IMR-90 (cell line): Measurements from ENCODE around the gene TMED10.
"Not testable (repeated sequence)": the region's sequence is repeated elsewhere in the genome, so short reads cannot be mapped to it uniquely, and the experiment has no call there.

ENCODE experiments used
- BHLHE40 ChIP-seq: fragments of 150-350 bp; IDR thresholded peaks from 2 replicates; pipeline ENCODE4 v1.6.1; 2016; ENCODE audit warnings: mild to moderate bottlenecking, low read depth, low read length
- CEBPB ChIP-seq: IDR thresholded peaks from 2 replicates; pipeline ENCODE4 v1.6.1; 2012; ENCODE audit warnings: low read depth, low read length, improper control_type of control experiment
- MAFK ChIP-seq: IDR thresholded peaks from 2 replicates; pipeline ENCODE4 v1.6.1; 2012; ENCODE audit warnings: low read depth, low read length, improper control_type of control experiment
- MAZ ChIP-seq: IDR thresholded peaks from 2 replicates; pipeline ENCODE4 v1.6.1; 2012; ENCODE audit warnings: low read depth, mild to moderate bottlenecking, low read length, improper control_type of control experiment, moderate library complexity, borderline replicate concordance
- MXI1 ChIP-seq: IDR thresholded peaks from 2 replicates; pipeline ENCODE4 v1.6.1; 2012; ENCODE audit warnings: low read depth, mild to moderate bottlenecking, low read length, moderate library complexity, borderline replicate concordance
- POLR2A ChIP-seq: IDR thresholded peaks from 2 replicates; pipeline ENCODE4 v1.6.1; 2012; ENCODE audit warnings: mild to moderate bottlenecking, low read depth, low read length
- RAD21 ChIP-seq: IDR thresholded peaks from 2 replicates; pipeline ENCODE4 v1.6.1; 2012; ENCODE audit warnings: low read length, improper control_type of control experiment
- RCOR1 ChIP-seq: IDR thresholded peaks from 2 replicates; pipeline ENCODE4 v1.6.1; 2012; ENCODE audit warnings: mild to moderate bottlenecking, low read length, improper control_type of control experiment; ENCODE audit not compliant: insufficient replicate concordance
- RFX5 ChIP-seq: IDR thresholded peaks from 2 replicates; pipeline ENCODE4 v1.8.0; 2012; ENCODE audit warnings: low read depth, mild to moderate bottlenecking, low read length, moderate library complexity
- SMC3 ChIP-seq: fragments of 150-350 bp; IDR thresholded peaks from 2 replicates; pipeline ENCODE4 v1.6.1; 2016; ENCODE audit warnings: low read depth, mild to moderate bottlenecking, antibody characterized with exemption, low read length, moderate library complexity
- TF ChIP-seq, protein P1 (sequence below): conservative IDR thresholded peaks from 2 replicates; pipeline ENCODE4 v1.5.1; 2012; ENCODE audit warnings: mild to moderate bottlenecking, low read depth, low read length, improper control_type of control experiment
- TF ChIP-seq, protein P2 (sequence below): fragments of 150-350 bp; IDR thresholded peaks from 2 replicates; pipeline ENCODE4 v1.6.1; 2017; ENCODE audit warnings: mild to moderate bottlenecking, antibody characterized with exemption, low read length, low read depth

- TF ChIP-seq, protein P1, sequence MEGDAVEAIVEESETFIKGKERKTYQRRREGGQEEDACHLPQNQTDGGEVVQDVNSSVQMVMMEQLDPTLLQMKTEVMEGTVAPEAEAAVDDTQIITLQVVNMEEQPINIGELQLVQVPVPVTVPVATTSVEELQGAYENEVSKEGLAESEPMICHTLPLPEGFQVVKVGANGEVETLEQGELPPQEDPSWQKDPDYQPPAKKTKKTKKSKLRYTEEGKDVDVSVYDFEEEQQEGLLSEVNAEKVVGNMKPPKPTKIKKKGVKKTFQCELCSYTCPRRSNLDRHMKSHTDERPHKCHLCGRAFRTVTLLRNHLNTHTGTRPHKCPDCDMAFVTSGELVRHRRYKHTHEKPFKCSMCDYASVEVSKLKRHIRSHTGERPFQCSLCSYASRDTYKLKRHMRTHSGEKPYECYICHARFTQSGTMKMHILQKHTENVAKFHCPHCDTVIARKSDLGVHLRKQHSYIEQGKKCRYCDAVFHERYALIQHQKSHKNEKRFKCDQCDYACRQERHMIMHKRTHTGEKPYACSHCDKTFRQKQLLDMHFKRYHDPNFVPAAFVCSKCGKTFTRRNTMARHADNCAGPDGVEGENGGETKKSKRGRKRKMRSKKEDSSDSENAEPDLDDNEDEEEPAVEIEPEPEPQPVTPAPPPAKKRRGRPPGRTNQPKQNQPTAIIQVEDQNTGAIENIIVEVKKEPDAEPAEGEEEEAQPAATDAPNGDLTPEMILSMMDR, result not testable (repeated sequence)
- not testable (repeated sequence) for TF ChIP-seq RFX5, SMC3, POLR2A, CEBPB, RAD21, RCOR1, MAFK, BHLHE40, MAZ, MXI1
- TF ChIP-seq, protein P2, sequence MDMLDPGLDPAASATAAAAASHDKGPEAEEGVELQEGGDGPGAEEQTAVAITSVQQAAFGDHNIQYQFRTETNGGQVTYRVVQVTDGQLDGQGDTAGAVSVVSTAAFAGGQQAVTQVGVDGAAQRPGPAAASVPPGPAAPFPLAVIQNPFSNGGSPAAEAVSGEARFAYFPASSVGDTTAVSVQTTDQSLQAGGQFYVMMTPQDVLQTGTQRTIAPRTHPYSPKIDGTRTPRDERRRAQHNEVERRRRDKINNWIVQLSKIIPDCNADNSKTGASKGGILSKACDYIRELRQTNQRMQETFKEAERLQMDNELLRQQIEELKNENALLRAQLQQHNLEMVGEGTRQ, result not testable (repeated sequence)
These were observed 5.8 kb upstream of the TMED10 start for GRCh38 chr14:75182163-75182562.
